Endothelial cell of umbilical vein (primary cell): ENCODE results near the gene TESPA1.

Source experiments
- CTCF ChIP-seq, 2 donors: IDR thresholded peaks; 1 replicate in 1 of 2; 2 replicates in 1 of 2; pipeline ENCODE4 v1.5.1; 2011; ENCODE audit warnings: low read length in 2 of 2, mild to moderate bottlenecking in 2 of 2, moderate library complexity in 2 of 2, control low read depth in 1 of 2, inconsistent platforms in 1 of 2, low read depth in 1 of 2; ENCODE audit not compliant: insufficient read depth in 1 of 2; ENCODE audit errors: extremely low read depth in 1 of 2
- EZH2 ChIP-seq: IDR thresholded peaks from 2 replicates; pipeline ENCODE4 v1.6.1; 2012; ENCODE audit warnings: borderline replicate concordance, low read depth, mild to moderate bottlenecking, moderate library complexity, low read length, inconsistent platforms; ENCODE audit not compliant: severe bottlenecking
- JUN ChIP-seq: IDR thresholded peaks from 2 replicates; pipeline ENCODE4 v1.6.1; 2011; ENCODE audit warnings: borderline replicate concordance, low read depth; ENCODE audit not compliant: insufficient read length, insufficient read depth
- MAX ChIP-seq: IDR thresholded peaks from 2 replicates; pipeline ENCODE4 v1.6.1; 2011; ENCODE audit not compliant: insufficient read depth, insufficient read length
- MYC ChIP-seq: IDR thresholded peaks from one replicate; pipeline ENCODE4 v1.6.1; 2011; ENCODE audit warnings: mild to moderate bottlenecking, low read depth, low read length
- POLR2A ChIP-seq: IDR thresholded peaks from 2 replicates; pipeline ENCODE4 v1.6.1; 2012; ENCODE audit warnings: low read depth, mild to moderate bottlenecking, control low read depth, low read length
- POLR2AphosphoS5 ChIP-seq: IDR thresholded peaks from 2 replicates; pipeline ENCODE4 v1.6.1; 2012; ENCODE audit warnings: low read depth, mild to moderate bottlenecking, control low read depth, low read length, moderate library complexity; ENCODE audit not compliant: insufficient read depth

GRCh38 chr12:54932691-54933090, 51.9 kb downstream of the TESPA1 start:
- TF ChIP-seq EZH2 (no peak), CTCF (IDR thresholded peaks at IDR 0.05; ENCODE audit: extremely low read depth in 1 of 2, insufficient read depth in 1 of 2, low read depth in 1 of 2, low read length in 2 of 2) (no peak), POLR2AphosphoS5 (no peak), MYC (no peak), POLR2A (no peak), JUN (no peak), MAX (no peak)
